AG04449 (cell line): Measurements from ENCODE around the gene KDM1A.

Experiments
- CTCF ChIA-PET: fragments of 350-600 bp; formaldehyde crosslinking; extraction: SDS; loops from one replicate; lab custom pipeline; 2021; ENCODE audit warnings: antibody characterized with exemption; lab: Yijun Ruan, JAX
- POLR2A ChIA-PET: fragments of 400-600, 350-600 bp; formaldehyde crosslinking; extraction: SDS; loops from one replicate; lab custom pipeline; 2020; ENCODE audit warnings: antibody characterized with exemption, inconsistent platforms; lab: Yijun Ruan, JAX
- DNase-seq: peaks from one replicate; pipeline ENCODE4 v3.0.0-alpha.2; 2010; ENCODE audit warnings: low read depth, low spot score
- H3K4me3 ChIP-seq: 2 replicates; pipeline ENCODE4 v1.5.1; 2011; ENCODE audit warnings: low read depth, mild to moderate bottlenecking, control low read depth, low read length
- CTCF ChIP-seq: IDR thresholded peaks from one replicate; pipeline ENCODE4 v1.5.1; 2011; ENCODE audit warnings: mild to moderate bottlenecking, moderate library complexity, low read length, control low read depth, inconsistent platforms; ENCODE audit not compliant: insufficient read depth; ENCODE audit errors: missing control alignments

Gene KDM1A

GRCh38 chr1:23019094-23019862 is at the start of gene KDM1A:
TSS of gene KDM1A (plus strand) at chr1:23019468. CDS start at chr1:23019597, 129 bp downstream.
- POLR2A ChIA-PET, result interaction anchor here (0.7 to 1.0 kb wide), 3 partner anchors 9 to 67 kb away, joined by 3 to 5 read pairs (median 5); no protein-coding TSS in a partner anchor

GRCh38 chr1:22970096-22970495 is 49.2 kb upstream of the KDM1A start:
- ChIA-PET POLR2A (no interaction called here), CTCF (interaction anchor here (0.8 to 1.4 kb wide), 3 partner anchors 129 to 331 kb away, joined by 3 read pairs; no protein-coding TSS in a partner anchor)
- DNase-seq, result no peak
- no peak for TF ChIP-seq CTCF
- H3K4me3 ChIP-seq, result no peak overlapping the region

More at GRCh38 chr1:23019094-23019862, at the start of gene KDM1A:
- H3K4me3 ChIP-seq, result peak within 1 kb of the TSS; percentile 85
- peak; percentile 50 for TF ChIP-seq CTCF
- CTCF ChIA-PET, result interaction anchor here (2.8 kb wide), 1 partner anchor 10 kb away, joined by 8 read pairs; no protein-coding TSS in a partner anchor
- peak; percentile 78 for DNase-seq

GRCh38 chr1:22971161-22971560 is 48.1 kb upstream of the KDM1A start:
- no peak for DNase-seq
- POLR2A ChIA-PET, result no interaction called here
- CTCF ChIA-PET, result interaction anchor here (0.6 to 10.4 kb wide), 4 partner anchors 124 to 564 kb away, joined by 3 to 143 read pairs (median 3); no protein-coding TSS in a partner anchor
- no peak overlapping the region for H3K4me3 ChIP-seq
- TF ChIP-seq CTCF, result no peak

- no peak overlapping the region for H3K4me3 ChIP-seq
- no peak for DNase-seq
- TF ChIP-seq CTCF, result no peak
- CTCF ChIA-PET, result interaction anchor here (0.6 to 10.4 kb wide), 7 partner anchors 7 to 568 kb away, joined by 3 to 143 read pairs (median 4); no protein-coding TSS in a partner anchor
- POLR2A ChIA-PET, result no interaction called here
Observed at GRCh38 chr1:22971611-22972405, 47.5 kb upstream of the KDM1A start.

- DNase-seq, result no peak
- ChIA-PET POLR2A (no interaction called here), CTCF (interaction anchor here (1.1 to 10.4 kb wide), 6 partner anchors 8 to 662 kb away, joined by 3 to 143 read pairs (median 4); no protein-coding TSS in a partner anchor)
- TF ChIP-seq CTCF, result no peak
- no peak within 1 kb of the TSS for H3K4me3 ChIP-seq
Observed at GRCh38 chr1:22972760-22973159, 46.5 kb upstream of the KDM1A start, which contains the start of gene LACTBL1. TSS of gene LACTBL1 (minus strand) at chr1:22972866. CDS start at chr1:22972316, 550 bp downstream.
